ENCODE results near the gene SLC28A2. TPM values are rescaled to one million over a fixed set of nuclear protein-coding genes. Genes with fewer than 3 reads are reported as not detected.

Gene SLC28A2
- total RNA-seq, 1 donor from 2014 or later, result not detected

DNA sequence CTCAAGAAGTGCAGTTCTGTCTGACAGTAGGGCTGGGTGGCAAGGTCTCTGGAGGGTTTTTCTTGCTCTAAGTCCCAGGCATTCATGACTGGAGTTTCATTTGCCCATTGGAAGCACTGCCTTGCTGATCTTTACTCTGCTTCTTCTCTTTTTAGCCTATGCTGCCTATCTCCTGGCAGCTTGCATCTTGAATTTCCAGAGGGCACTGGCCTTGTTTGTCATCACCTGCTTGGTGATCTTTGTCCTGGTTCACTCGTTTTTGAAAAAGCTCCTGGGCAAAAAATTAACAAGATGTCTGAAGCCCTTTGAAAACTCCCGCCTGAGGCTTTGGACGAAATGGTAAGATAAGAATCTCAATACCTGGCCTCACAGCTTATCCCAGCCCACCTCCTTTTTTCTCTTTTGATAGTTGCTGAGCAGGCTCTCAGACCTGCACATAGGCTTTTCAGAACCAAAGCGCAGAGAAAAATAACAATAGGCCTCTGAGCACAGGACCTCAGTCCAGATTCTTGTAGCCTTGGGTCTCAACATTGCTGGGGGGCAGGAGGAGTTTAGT lies 10.9 kb downstream of the SLC28A2 start:
- CTCF ChIA-PET, result no interaction called here
- H3K36me3 Mint-ChIP-seq (ENCODE audit: low read depth), result no peaks in the 10 kb centered on the region
- DNase-seq (no peak), ATAC-seq (ENCODE audit: low read depth) (no peak)
- H3K27ac Mint-ChIP-seq, result no peak overlapping the region
- peaks cover 3% of the 10 kb centered on the region for H3K27me3 Mint-ChIP-seq
- H3K4me1 Mint-ChIP-seq, result no peaks in the 10 kb centered on the region
- TF ChIP-seq, protein P1, sequence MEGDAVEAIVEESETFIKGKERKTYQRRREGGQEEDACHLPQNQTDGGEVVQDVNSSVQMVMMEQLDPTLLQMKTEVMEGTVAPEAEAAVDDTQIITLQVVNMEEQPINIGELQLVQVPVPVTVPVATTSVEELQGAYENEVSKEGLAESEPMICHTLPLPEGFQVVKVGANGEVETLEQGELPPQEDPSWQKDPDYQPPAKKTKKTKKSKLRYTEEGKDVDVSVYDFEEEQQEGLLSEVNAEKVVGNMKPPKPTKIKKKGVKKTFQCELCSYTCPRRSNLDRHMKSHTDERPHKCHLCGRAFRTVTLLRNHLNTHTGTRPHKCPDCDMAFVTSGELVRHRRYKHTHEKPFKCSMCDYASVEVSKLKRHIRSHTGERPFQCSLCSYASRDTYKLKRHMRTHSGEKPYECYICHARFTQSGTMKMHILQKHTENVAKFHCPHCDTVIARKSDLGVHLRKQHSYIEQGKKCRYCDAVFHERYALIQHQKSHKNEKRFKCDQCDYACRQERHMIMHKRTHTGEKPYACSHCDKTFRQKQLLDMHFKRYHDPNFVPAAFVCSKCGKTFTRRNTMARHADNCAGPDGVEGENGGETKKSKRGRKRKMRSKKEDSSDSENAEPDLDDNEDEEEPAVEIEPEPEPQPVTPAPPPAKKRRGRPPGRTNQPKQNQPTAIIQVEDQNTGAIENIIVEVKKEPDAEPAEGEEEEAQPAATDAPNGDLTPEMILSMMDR (IDR thresholded peaks at IDR 0.05), result no peak
- H3K9me3 Mint-ChIP-seq, result no peaks in the 10 kb centered on the region
- intact Hi-C loops (cut with micrococcal nuclease), result no loop called here
- POLR2A ChIA-PET, result no interaction called here
- no peak overlapping the region for H3K4me3 Mint-ChIP-seq

DNA sequence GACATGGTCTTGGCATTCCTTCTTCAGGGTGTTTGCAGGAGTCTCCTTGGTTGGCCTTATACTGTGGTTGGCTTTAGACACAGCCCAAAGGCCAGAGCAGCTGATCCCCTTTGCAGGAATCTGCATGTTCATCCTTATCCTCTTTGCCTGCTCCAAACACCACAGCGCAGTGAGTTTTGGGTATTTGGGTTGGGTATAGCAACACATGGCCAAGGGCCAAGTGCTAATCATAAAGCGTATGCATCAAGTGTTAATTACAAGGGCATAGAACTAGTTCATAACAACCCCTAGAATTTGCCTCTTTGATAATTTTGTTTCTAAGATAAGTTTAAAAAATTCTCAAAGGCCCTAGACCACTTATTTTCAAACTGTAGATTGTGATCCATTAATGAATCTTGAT lies 11.8 kb downstream of the SLC28A2 start:
- CTCF ChIA-PET, result no interaction called here
- intact Hi-C loops (cut with micrococcal nuclease), result no loop called here
- DNase-seq, result no peak
- H3K27me3 Mint-ChIP-seq, result peaks cover 3% of the 10 kb centered on the region
- H3K36me3 Mint-ChIP-seq (ENCODE audit: low read depth), result no peaks in the 10 kb centered on the region
- H3K9me3 Mint-ChIP-seq, result no peaks in the 10 kb centered on the region
- POLR2A ChIA-PET, result no interaction called here
- H3K4me3 Mint-ChIP-seq, result no peak overlapping the region
- no peaks in the 10 kb centered on the region for H3K4me1 Mint-ChIP-seq
- TF ChIP-seq, protein P1 (IDR thresholded peaks at IDR 0.05), result no peak
- ATAC-seq (ENCODE audit: low read depth), result no peak
- no peak overlapping the region for H3K27ac Mint-ChIP-seq

DNA sequence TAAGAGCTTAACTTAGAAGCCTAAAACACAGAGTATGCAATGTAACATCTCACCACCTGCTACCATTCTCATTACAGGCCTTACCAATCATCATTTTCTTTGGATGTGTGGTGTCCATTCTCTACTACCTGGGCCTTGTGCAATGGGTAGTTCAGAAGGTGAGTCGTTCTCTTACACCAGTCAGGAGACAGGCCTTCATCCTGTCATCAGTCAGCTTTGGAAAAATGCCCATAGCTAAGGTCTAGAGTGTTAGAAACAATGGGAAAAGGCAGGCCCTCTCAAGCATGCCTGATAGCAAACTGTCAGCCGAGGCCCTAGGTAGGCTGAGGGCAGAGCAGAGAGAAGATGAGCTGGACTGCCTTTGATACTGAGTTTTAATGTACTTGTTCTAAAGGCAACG lies 13.5 kb downstream of the SLC28A2 start:
- Mint-ChIP-seq H3K4me3 (no peak overlapping the region), H3K27me3 (peaks cover 3% of the 10 kb centered on the region), H3K27ac (no peak overlapping the region), H3K36me3 (ENCODE audit: low read depth) (no peaks in the 10 kb centered on the region), H3K9me3 (no peaks in the 10 kb centered on the region), H3K4me1 (no peaks in the 10 kb centered on the region)
- ChIA-PET POLR2A (no interaction called here), CTCF (no interaction called here)
- TF ChIP-seq, protein P1 (IDR thresholded peaks at IDR 0.05), result no peak
- intact Hi-C loops (cut with micrococcal nuclease), result no loop called here
- DNase-seq, result no peak
- ATAC-seq (ENCODE audit: low read depth), result no peak

DNA sequence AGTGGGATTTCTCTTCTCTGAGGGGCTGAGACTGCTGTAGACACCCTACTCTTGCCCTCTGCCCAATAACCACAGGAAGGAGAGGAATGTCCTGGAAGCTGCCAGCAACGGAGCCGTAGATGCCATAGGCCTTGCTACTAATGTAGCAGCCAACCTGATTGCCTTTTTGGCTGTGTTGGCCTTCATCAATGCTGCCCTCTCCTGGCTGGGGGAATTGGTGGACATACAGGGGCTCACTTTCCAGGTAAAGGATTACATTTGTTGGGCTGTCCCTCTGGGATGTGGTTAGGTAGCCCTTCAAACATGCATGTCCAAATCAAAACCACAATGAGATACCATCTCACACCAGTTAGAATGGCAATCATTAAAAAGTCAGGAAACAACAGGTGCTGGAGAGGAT lies 16.1 kb downstream of the SLC28A2 start:
- ChIA-PET CTCF (interaction anchor here (1.2 kb wide), 1 partner anchor 105 kb away, joined by 5 read pairs; no protein-coding TSS in a partner anchor), POLR2A (no interaction called here)
- H3K9me3 Mint-ChIP-seq, result no peaks in the 10 kb centered on the region
- no peak for DNase-seq
- no peak for ATAC-seq (ENCODE audit: low read depth)
- TF ChIP-seq, protein P1 (IDR thresholded peaks at IDR 0.05), result no peak
- H3K27me3 Mint-ChIP-seq, result peaks cover 8% of the 10 kb centered on the region
- H3K36me3 Mint-ChIP-seq (ENCODE audit: low read depth), result no peaks in the 10 kb centered on the region
- intact Hi-C loops (cut with micrococcal nuclease), result loop anchor here (1.0 kb wide), 1 partner anchor 105 kb away; no protein-coding TSS in a partner anchor
- no peak overlapping the region for H3K4me3 Mint-ChIP-seq
- H3K27ac Mint-ChIP-seq, result no peak overlapping the region
- H3K4me1 Mint-ChIP-seq, result no peaks in the 10 kb centered on the region

DNA sequence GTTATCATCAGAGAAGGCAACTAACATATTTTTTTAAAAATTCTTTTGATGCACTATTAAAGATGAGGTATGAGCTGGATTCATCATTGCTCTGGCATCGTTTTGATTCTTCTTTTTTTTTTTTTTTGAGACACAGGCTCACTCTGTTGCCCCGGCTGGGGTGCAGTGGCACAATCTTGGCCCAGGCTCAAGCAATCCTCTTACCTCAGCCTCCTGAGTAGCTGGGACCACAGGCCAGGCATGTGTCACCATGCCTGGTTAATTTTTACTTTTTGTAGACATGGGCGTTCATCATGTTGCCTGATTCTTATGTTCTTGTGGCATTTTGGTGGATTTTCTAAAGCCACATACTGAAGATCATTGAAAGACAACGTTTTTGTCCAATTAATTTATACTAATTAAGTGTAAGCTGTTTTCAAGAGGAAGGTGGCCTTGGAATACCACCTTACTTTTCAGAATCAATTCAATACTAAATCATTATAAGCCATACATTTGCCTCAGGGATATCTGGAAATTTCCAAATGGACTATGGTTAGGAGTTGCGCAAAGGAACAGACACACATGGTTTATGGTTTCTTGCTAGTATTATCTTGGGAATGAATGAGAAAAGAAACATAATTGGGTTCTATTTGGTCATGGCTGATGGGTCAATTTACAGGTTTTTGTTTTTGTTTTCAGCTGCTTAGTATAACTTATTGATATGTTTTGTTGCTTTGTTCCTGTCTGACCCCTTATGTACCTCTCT lies 22.8 kb downstream of the SLC28A2 start:
- intact Hi-C loops (cut with micrococcal nuclease), result no loop called here
- Mint-ChIP-seq H3K27ac (no peak overlapping the region), H3K4me1 (peaks cover 13% of the 10 kb centered on the region), H3K27me3 (peaks cover 6% of the 10 kb centered on the region), H3K9me3 (no peaks in the 10 kb centered on the region), H3K36me3 (ENCODE audit: low read depth) (peaks cover 6% of the 10 kb centered on the region), H3K4me3 (no peak overlapping the region)
- ChIA-PET CTCF (interaction anchor here (1.0 to 2.6 kb wide), 4 partner anchors 94 to 157 kb away, joined by 3 to 7 read pairs (median 4); no protein-coding TSS in a partner anchor), POLR2A (no interaction called here)
- no peak for ATAC-seq (ENCODE audit: low read depth)
- TF ChIP-seq, protein P1 (IDR thresholded peaks at IDR 0.05), result no peak
- DNase-seq, result no peak
